GM12892 (cell line): ENCODE results near the gene DNAJC5.
"Not testable (repeated sequence)": the region's sequence is repeated elsewhere in the genome, so short reads cannot be mapped to it uniquely, and the experiment has no call there.

Experiments used
- DNase-seq: peaks from one replicate; pipeline ENCODE4 v3.0.0; 2011; ENCODE audit not compliant: insufficient read length
- FAIRE-seq: peaks from 2 replicates; lab custom pipeline; 2011; peaks lifted over from hg19 to GRCh38; lab: Jason Lieb, UNC
- POLR2A ChIP-seq: IDR thresholded peaks from 2 replicates; pipeline ENCODE4 v1.6.1; 2011; ENCODE audit warnings: low read depth, low read length, control low read depth
- POLR2AphosphoS5 ChIP-seq: IDR thresholded peaks from 2 replicates; pipeline ENCODE4 v1.6.1; 2011; ENCODE audit warnings: low read depth, low read length, control low read depth
- TAF1 ChIP-seq: IDR thresholded peaks from 2 replicates; pipeline ENCODE4 v1.6.1; 2011; ENCODE audit warnings: low read depth, mild to moderate bottlenecking, control low read depth, low read length, borderline replicate concordance

DNAJC5 gene

GRCh38 chr20:63924241-63924640, 29.3 kb downstream of the DNAJC5 start:
- no peak for DNase-seq
- no peak for TF ChIP-seq TAF1
- TF ChIP-seq POLR2A = no peak
- FAIRE-seq = no peak

- TF ChIP-seq POLR2A (no peak), TAF1 (no peak)
- DNase-seq (no peak), FAIRE-seq (no peak)
These were observed 31.4 kb downstream of the DNAJC5 start for GRCh38 chr20:63926298-63926697.

DNA sequence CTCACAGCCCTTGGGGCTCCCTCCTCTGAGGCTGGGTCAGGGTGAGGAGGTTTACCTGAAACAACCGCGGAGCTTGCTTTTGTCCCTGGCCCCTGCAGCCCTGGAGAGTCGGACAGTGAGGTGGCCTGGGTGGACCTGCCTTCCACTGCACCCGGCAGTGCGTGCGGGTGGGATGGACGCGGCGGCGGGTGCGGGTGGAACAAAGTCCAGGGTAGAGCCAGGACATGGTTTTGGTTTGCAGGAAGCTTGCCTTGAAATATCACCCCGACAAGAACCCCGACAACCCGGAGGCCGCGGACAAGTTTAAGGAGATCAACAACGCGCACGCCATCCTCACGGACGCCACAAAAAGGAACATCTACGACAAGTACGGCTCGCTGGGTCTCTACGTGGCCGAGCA, 34.1 kb downstream of the DNAJC5 start:
- TF ChIP-seq TAF1 (no peak), POLR2A (no peak)
- FAIRE-seq (no peak), DNase-seq (no peak)

DNA sequence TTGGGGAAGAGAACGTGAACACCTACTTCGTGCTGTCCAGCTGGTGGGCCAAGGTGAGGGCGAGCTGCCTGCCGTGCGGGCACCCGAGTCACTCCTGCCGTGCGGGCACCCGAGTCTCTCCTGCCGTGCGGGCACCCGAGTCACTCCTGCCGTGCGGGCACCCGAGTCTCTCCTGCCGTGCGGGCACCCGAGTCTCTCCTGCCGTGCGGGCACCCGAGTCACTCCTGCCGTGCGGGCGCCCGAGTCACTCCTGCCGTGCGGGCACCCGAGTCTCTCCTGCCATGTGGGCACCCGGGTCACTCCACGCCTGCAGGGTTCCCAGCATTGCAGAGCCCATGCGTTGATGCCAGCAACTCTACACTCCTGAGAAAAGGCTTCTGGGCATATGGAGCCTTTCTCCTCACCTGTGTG, 34.6 kb downstream of the DNAJC5 start:
- not testable (repeated sequence) for DNase-seq, FAIRE-seq

- FAIRE-seq (no peak), DNase-seq (no peak)
- TF ChIP-seq TAF1 (no peak), POLR2AphosphoS5 (no peak), POLR2A (no peak)
These were observed 36.1 kb downstream of the DNAJC5 start for GRCh38 chr20:63930971-63931553.

GRCh38 chr20:63931735-63932134, 36.8 kb downstream of the DNAJC5 start:
- no peak for DNase-seq
- no peak for FAIRE-seq
- TF ChIP-seq TAF1 = no peak
- TF ChIP-seq POLR2AphosphoS5 = no peak
- TF ChIP-seq POLR2A = no peak

DNA sequence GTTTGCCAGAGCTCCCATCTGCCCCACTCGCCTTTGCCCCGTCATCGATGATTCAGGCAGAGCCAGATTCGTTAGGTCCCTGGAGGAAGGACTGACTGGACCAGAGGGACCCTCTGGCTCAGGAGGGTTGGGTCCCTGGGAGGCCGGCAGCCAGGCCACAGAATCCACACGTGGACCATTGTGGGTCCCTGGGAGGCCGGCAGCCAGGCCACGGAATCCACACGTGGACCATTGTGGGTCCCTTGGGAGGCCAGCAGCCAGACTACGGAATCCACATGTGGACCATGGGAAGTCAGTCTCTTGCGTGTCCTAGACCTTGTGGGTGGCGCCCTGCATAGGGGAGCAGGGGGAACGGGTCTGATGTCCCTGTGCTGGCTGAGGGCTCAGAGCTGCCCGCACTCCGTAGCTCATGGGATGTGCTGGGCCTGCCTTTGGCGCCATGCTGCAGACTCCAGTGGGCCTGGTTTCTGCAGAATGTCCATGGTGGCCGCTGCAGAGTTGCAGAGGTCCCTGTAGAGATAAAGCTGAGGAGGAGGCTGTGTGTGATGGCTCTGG, 37.8 kb downstream of the DNAJC5 start:
- FAIRE-seq = no peak
- DNase-seq = no peak
- TF ChIP-seq POLR2A = no peak
- no peak for TF ChIP-seq TAF1
- TF ChIP-seq POLR2AphosphoS5 = no peak

DNA sequence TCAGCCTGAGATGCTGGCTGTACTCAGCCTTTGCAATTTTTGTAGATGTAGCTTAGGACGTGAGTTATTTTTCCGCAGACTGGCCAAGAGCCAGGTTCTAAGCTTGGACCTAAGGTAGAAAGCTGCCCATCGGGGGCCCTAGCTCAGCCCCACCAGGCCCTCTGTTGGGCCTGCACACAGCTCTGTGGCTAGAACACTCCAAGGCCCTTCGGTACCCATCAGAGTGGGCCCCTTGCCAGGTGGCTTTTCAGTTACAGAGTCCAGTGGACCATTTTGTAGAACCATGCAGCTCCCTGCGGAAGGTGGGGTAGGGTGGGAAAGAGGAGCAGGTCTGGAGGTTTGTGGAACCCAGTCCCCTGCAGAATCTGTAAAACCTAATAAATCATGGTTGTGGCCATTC, 38.7 kb downstream of the DNAJC5 start:
- FAIRE-seq (no peak), DNase-seq (no peak)
- TF ChIP-seq TAF1 (no peak), POLR2AphosphoS5 (no peak), POLR2A (no peak)

- no peak for FAIRE-seq
- no peak for DNase-seq
- TF ChIP-seq TAF1 = no peak
- no peak for TF ChIP-seq POLR2A
- no peak for TF ChIP-seq POLR2AphosphoS5
These were observed 39.5 kb downstream of the DNAJC5 start for GRCh38 chr20:63934271-63935068.

DNA sequence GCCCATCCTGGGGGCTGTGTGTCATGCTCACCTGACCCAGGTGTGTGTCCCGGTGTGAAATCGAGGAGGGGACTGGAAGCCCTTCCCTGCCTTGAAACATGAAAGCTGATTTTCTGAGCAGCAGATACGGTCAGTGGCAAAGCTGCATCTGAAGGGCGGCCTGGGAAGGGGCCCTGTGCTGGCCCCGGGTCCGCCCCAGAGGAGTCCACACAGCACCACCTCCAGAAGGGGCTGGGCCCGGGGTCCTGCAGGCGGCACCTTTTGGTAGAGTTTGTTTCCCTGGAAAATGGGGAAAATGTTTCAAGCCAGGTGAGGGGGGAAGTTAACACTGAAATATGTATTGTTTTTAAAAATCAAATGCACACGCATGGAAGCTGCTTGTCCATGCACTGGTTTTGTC, 40.5 kb downstream of the DNAJC5 start:
- FAIRE-seq (no peak), DNase-seq (no peak)
- TF ChIP-seq POLR2AphosphoS5 (no peak), POLR2A (no peak), TAF1 (no peak)

DNA sequence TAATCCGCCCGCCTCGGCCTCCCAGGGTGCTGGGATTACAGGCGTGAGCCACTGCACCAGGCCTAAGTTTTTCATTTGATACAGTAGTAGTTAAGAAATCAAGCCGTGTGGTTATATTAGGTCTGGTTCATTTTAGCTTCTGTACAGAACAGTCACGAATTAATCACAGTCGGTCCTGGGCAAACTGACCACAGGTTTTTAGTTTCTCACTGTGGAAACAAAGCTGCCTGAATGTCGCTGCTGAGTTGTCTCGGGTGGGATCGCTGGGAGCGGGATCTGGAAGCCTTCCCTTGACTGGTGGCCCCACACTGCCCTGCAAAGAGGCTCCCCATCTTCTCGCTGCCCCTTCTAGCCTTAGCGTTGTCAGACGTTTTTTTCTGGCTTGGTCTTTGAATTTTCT, 42.7 kb downstream of the DNAJC5 start:
- no peak for TF ChIP-seq POLR2A
- no peak for TF ChIP-seq POLR2AphosphoS5
- no peak for TF ChIP-seq TAF1
- no peak for FAIRE-seq
- no peak for DNase-seq

- TF ChIP-seq TAF1 = no peak
- TF ChIP-seq POLR2AphosphoS5 = no peak
- no peak for TF ChIP-seq POLR2A
- DNase-seq (no peak), FAIRE-seq (no peak)
These were observed 44.4 kb downstream of the DNAJC5 start for GRCh38 chr20:63939061-63939935.
